Small intestine (tissue), 7 donors: ENCODE measurements around the gene GDF11. TPM values are rescaled to one million over a fixed set of nuclear protein-coding genes. Genes with fewer than 3 reads are reported as not detected.

Experiments used
- DNase-seq, 2 donors: peaks; one replicate each; pipeline versions ENCODE4 v3.0.0 to v3.0.0-alpha.2; 2013
- FAIRE-seq: peaks from 2 replicates; lab custom pipeline; 2012; peaks lifted over from hg19 to GRCh38; lab: Jason Lieb, UNC
- H3K27ac ChIP-seq, 3 donors: one replicate each; pipeline ENCODE4 v1.5.1; 2013; ENCODE audit warnings: low read length in 2 of 3, mild to moderate bottlenecking in 2 of 3, control low read depth in 1 of 3, inconsistent platforms in 1 of 3, low read depth in 1 of 3, moderate library complexity in 1 of 3
- H3K27me3 ChIP-seq, 3 donors: one replicate each; pipeline ENCODE4 v1.6.1; 2013; ENCODE audit warnings: low read length in 3 of 3, inconsistent platforms in 1 of 3; ENCODE audit not compliant: control insufficient read depth in 3 of 3, insufficient read depth in 3 of 3
- H3K36me3 ChIP-seq, 3 donors: one replicate each; pipeline ENCODE4 v1.6.1; 2013; ENCODE audit warnings: low read length in 3 of 3, inconsistent platforms in 1 of 3, low read depth in 1 of 3, mild to moderate bottlenecking in 1 of 3, moderate library complexity in 1 of 3; ENCODE audit not compliant: control insufficient read depth in 3 of 3, insufficient read depth in 2 of 3
- H3K4me1 ChIP-seq, 3 donors: one replicate each; pipeline ENCODE4 v1.6.1; 2013; ENCODE audit warnings: low read length in 2 of 3, inconsistent platforms in 1 of 3, low read depth in 1 of 3, mild to moderate bottlenecking in 1 of 3, moderate library complexity in 1 of 3; ENCODE audit not compliant: control insufficient read depth in 3 of 3, insufficient read depth in 2 of 3
- H3K4me3 ChIP-seq, 3 donors: one replicate each; pipeline ENCODE4 v1.5.1; 2013; ENCODE audit warnings: low read length in 3 of 3, control low read depth in 1 of 3, inconsistent platforms in 1 of 3, low read depth in 1 of 3, mild to moderate bottlenecking in 1 of 3, moderate library complexity in 1 of 3
- H3K9me3 ChIP-seq, 2 donors: one replicate each; pipeline ENCODE4 v1.6.1; 2013; ENCODE audit warnings: low read depth in 1 of 2, low read length in 1 of 2; ENCODE audit not compliant: control insufficient read depth in 2 of 2, insufficient read depth in 1 of 2
- WGBS, 3 donors: extraction: QIAGEN DNeasy Blood & Tissue Kit; methylation state at CpG; one replicate each; pipeline ENCODE4 v1.1.7; 2013; 5-methylcytosine and 5-hydroxymethylcytosine counted together
- polyA plus RNA-seq, 4 donors: library from polyadenylated mRNA; stranded (reverse) in 3 of 4; unstranded in 1 of 4; fragments of 200-250 nt in 3 of 4; fragments of 120-200 nt in 1 of 4; gene quantifications; one replicate each; pipeline versions ENCODE4 v1.2.1 to v1.2.3, GENCODE V29; 2013
- donor health status: healthy with polysubstance abuse.
- donor health status: control.
- donor health status: control.
- donor health status: Bipolar disorder and iron deficiency.
- donor health status: healthy.

The GDF11 gene
- polyA plus RNA-seq, 4 donors, result 0.22 to 4.2 (median 2.5) TPM

GRCh38 chr12:55744340-55745030 is 1.6 kb downstream of the GDF11 start:
- Histone ChIP-seq H3K27me3 (peaks cover 0 to 8% (median 0%) of the 10 kb centered on the region in 3 donors), H3K27ac (peak overlapping the region in 2 of 3 donors; percentile 5 to 12), H3K9me3 (no peaks in the 10 kb centered on the region), H3K4me3 (peak overlapping the region in 2 of 3 donors; percentile 52 to 59), H3K4me1 (peaks cover 0 to 32% (median 10%) of the 10 kb centered on the region in 3 donors), H3K36me3 (peaks cover 0 to 11% (median 2%) of the 10 kb centered on the region in 3 donors)
- FAIRE-seq (no peak), DNase-seq (peak in 1 of 2 donors; percentile 37)
- 17 to 21% (median 20%) methylated on average over 11 of the region's 11 CpGs for whole genome bisulfite sequencing, 3 donors

DNA sequence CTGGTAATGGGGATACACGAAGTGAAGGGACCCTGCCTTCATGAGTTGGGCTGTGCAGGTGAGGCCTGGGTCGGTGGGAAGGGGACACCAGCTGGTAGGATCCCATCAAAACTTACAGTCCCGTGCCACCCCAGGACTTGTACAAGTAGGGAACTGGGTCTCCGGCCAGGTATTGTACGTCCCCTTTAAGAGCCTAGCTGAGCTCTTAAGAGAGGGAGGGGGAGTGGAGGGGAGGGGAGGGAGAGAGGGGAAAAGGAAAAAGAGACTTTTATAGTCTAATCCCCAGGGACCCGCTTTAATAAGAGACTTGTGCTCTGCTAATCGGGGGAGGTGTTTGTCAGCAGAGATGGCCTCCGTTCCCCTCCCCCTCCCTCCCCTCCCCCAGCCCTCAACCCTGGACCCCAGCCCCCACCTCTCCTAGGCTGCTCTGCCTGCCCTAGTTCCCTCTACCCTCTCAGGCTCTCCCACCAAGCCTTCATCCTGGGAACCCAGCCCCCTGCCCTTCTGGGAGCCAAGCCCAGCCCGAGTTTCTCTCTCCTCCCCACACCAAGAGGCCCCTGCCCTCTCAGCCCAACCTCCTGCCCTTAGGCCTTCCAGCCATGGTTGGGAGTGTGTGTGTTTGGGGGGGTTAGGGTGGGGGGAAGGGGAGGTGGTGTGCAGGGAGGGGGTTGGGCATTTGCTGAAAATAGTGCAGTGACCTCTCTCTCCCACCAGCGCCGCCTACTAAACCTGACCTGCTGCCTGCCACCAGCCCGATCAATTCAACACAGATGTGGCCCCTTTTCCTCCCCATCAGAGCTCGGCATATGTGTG is 2.6 kb downstream of the GDF11 start:
- DNase-seq (peak in 1 of 2 donors; percentile 31), FAIRE-seq (no peak)
- peaks cover 0 to 8% (median 0%) of the 10 kb centered on the region in 3 donors for H3K27me3 ChIP-seq
- peaks cover 0 to 32% (median 10%) of the 10 kb centered on the region in 3 donors for H3K4me1 ChIP-seq
- 20 to 38% (median 37%) methylated on average over 13 of the region's 13 CpGs for WGBS, 3 donors
- peaks cover 0 to 15% (median 4%) of the 10 kb centered on the region in 3 donors for H3K36me3 ChIP-seq
- no peak overlapping the region for H3K27ac ChIP-seq
- H3K9me3 ChIP-seq, result no peaks in the 10 kb centered on the region
- H3K4me3 ChIP-seq, result peak overlapping the region in 1 of 3 donors; percentile 17

GRCh38 chr12:55746174-55746912 is 3.4 kb downstream of the GDF11 start:
- Histone ChIP-seq H3K4me3 (no peak overlapping the region), H3K27ac (no peak overlapping the region), H3K4me1 (peaks cover 0 to 32% (median 10%) of the 10 kb centered on the region in 3 donors), H3K9me3 (no peaks in the 10 kb centered on the region), H3K36me3 (peaks cover 0 to 23% (median 7%) of the 10 kb centered on the region in 3 donors), H3K27me3 (peaks cover 0 to 8% (median 0%) of the 10 kb centered on the region in 3 donors)
- 51 to 66% (median 54%) methylated on average over 3 of the region's 3 CpGs for WGBS, 3 donors
- DNase-seq, result no peak
- FAIRE-seq, result no peak

DNA sequence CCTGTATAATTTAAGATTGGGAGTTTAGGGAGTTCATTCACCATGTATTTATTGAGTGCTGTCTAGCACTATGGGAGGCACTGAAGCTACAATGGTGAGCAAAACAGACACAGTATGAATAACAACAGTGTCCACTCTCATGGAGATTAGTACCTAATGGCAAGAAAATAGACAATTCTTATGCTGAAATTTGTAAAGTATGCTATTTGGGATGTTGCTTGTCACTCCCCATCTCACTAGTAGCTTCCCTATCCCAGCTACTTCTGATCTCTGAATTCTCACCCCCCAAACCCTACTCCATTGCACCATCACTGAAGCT is 4.0 kb downstream of the GDF11 start:
- Histone ChIP-seq H3K27ac (no peak overlapping the region), H3K4me1 (peaks cover 0 to 29% (median 10%) of the 10 kb centered on the region in 3 donors), H3K36me3 (peaks cover 0 to 29% (median 8%) of the 10 kb centered on the region in 3 donors), H3K27me3 (peaks cover 0 to 8% (median 0%) of the 10 kb centered on the region in 3 donors), H3K9me3 (no peaks in the 10 kb centered on the region), H3K4me3 (no peak overlapping the region)
- DNase-seq, result no peak
- FAIRE-seq, result no peak

DNA sequence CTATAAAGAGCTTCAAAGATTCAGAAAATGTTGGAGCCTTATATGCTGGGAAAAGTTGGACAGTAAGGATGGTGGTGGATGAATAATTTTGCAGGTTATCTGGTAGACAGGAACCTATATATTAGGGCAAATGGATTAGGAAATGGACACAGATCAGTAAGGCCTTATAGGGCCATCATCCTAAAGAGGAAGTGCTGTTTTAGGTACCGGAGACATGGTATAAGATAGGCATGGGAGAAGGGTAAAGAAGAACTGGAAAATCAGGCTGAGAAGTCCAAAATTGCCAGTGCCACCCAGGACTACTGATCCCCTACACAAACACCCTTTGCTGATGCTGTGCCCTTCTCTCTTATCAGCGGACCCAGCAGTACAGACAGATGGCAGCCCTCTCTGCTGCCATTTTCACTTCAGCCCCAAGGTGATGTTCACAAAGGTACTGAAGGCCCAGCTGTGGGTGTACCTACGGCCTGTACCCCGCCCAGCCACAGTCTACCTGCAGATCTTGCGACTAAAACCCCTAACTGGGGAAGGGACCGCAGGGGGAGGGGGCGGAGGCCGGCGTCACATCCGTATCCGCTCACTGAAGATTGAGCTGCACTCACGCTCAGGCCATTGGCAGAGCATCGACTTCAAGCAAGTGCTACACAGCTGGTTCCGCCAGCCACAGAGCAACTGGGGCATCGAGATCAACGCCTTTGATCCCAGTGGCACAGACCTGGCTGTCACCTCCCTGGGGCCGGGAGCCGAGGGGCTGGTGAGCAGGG is 5.5 kb downstream of the GDF11 start:
- DNase-seq, result no peak
- H3K27ac ChIP-seq, result no peak overlapping the region
- FAIRE-seq, result no peak
- peaks cover 0 to 21% (median 10%) of the 10 kb centered on the region in 3 donors for H3K4me1 ChIP-seq
- H3K27me3 ChIP-seq, result peaks cover 0 to 8% (median 0%) of the 10 kb centered on the region in 3 donors
- H3K4me3 ChIP-seq, result no peak overlapping the region
- H3K36me3 ChIP-seq, result peaks cover 4 to 38% (median 13%) of the 10 kb centered on the region in 3 donors
- 90 to 94% (median 91%) methylated on average over 18 of the region's 18 CpGs for WGBS, 3 donors
- no peaks in the 10 kb centered on the region for H3K9me3 ChIP-seq

- H3K27ac ChIP-seq, result no peak overlapping the region
- FAIRE-seq, result no peak
- H3K27me3 ChIP-seq, result no peaks in the 10 kb centered on the region
- H3K36me3 ChIP-seq, result peaks cover 18 to 58% (median 22%) of the 10 kb centered on the region in 3 donors
- no peak overlapping the region for H3K4me3 ChIP-seq
- DNase-seq, result no peak
- H3K4me1 ChIP-seq, result no peaks in the 10 kb centered on the region
- no peaks in the 10 kb centered on the region for H3K9me3 ChIP-seq
- 69 to 87% (median 80%) methylated on average over 2 of the region's 2 CpGs for whole genome bisulfite sequencing, 3 donors
These were observed 12.3 kb downstream of the GDF11 start for GRCh38 chr12:55755246-55755645.

DNA sequence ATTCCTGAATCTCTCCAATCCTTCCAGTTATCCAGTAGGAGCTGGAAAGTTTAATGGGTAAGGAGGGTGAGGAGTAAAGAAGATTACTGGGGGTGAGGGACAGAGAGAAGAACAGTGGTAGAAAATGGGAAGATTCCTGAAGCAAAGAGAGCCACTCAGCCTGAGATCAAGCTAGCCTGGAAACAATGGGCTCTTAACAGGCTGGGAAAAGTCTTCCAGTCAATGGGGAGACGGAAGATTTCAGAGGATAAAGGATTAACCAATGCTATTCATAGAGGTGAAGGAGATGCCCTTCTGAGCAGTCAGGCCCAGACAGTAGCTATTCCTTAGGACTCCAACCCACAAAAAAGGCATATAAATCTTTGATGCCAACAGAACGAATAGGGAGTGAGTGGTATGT is 14.8 kb downstream of the GDF11 start:
- 77 to 88% (median 83%) methylated on average over 2 of the region's 2 CpGs for WGBS, 3 donors
- Histone ChIP-seq H3K27ac (no peak overlapping the region), H3K36me3 (peaks cover 15 to 50% (median 19%) of the 10 kb centered on the region in 3 donors), H3K4me1 (no peaks in the 10 kb centered on the region), H3K27me3 (no peaks in the 10 kb centered on the region), H3K4me3 (no peak overlapping the region), H3K9me3 (no peaks in the 10 kb centered on the region)
- DNase-seq, result no peak
- no peak for FAIRE-seq
